Lower leg skin (tissue), 3 donors: Measurements from ENCODE around the gene TCAP.

Experiments
- POLR2A ChIP-seq, 2 donors: fragments of 450-650 bp; IDR thresholded peaks; one replicate each; pipeline ENCODE4 v1.6.1; 2016 to 2017; ENCODE audit warnings: antibody characterized with exemption in 2 of 2, mild to moderate bottlenecking in 1 of 2, moderate library complexity in 1 of 2
- TF ChIP-seq, protein P1 (sequence below), 3 donors: fragments of 450-650 bp; IDR thresholded peaks; one replicate each; pipeline ENCODE4 v1.5.1; 2016; ENCODE audit warnings: antibody characterized with exemption in 3 of 3, mild to moderate bottlenecking in 3 of 3, moderate library complexity in 2 of 3

DNA sequence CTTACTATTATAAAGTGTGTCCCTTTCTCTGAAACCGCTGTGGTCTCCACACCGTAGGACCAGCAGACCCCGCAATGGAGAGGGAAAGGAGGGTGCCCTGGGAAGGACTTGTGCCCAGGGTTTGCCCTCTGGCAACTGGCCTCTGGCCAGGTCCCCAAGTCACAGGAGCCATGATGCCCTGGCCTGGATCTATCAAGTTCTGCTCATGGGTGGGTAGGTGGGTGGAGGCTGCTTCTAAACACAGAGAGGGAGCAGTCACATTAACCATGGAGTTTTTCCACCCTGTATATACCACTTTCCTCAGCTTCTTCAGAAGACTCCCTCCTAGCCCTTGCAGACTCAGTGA, 48.1 kb upstream of the TCAP start:
- TF ChIP-seq, protein P1, sequence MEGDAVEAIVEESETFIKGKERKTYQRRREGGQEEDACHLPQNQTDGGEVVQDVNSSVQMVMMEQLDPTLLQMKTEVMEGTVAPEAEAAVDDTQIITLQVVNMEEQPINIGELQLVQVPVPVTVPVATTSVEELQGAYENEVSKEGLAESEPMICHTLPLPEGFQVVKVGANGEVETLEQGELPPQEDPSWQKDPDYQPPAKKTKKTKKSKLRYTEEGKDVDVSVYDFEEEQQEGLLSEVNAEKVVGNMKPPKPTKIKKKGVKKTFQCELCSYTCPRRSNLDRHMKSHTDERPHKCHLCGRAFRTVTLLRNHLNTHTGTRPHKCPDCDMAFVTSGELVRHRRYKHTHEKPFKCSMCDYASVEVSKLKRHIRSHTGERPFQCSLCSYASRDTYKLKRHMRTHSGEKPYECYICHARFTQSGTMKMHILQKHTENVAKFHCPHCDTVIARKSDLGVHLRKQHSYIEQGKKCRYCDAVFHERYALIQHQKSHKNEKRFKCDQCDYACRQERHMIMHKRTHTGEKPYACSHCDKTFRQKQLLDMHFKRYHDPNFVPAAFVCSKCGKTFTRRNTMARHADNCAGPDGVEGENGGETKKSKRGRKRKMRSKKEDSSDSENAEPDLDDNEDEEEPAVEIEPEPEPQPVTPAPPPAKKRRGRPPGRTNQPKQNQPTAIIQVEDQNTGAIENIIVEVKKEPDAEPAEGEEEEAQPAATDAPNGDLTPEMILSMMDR (IDR thresholded peaks at IDR 0.05), result no peak
- no peak for TF ChIP-seq POLR2A (IDR thresholded peaks at IDR 0.05)
